Activated T-helper 2 cell treated with anti-CD3 and anti-CD28 coated beads, Interferon-gamma antibody, Interleukin-2, Interleukin-4, amounts not matched to agents 10 μg/mL and 5 μg/mL and 100 μg/mL, durations not matched to agents 14 hours and 24 hours and 36 hours (primary cell): ENCODE results near the gene TTC28. TPM values are rescaled to one million over a fixed set of nuclear protein-coding genes. Genes with fewer than 3 reads are reported as not detected.

ENCODE experiments used
- DNase-seq: peaks from one replicate; pipeline ENCODE4 v3.0.0; 2021; ENCODE audit warnings: low spot score
- H3K27ac Mint-ChIP-seq: one replicate; pipeline ENCODE4 v1.8.0; 2021; ENCODE audit warnings: mixed read lengths
- H3K27me3 Mint-ChIP-seq: one replicate; pipeline ENCODE4 v1.8.0; 2021; ENCODE audit warnings: low read depth, mixed read lengths
- H3K36me3 Mint-ChIP-seq: one replicate; pipeline ENCODE4 v1.8.0; 2021; ENCODE audit warnings: low read depth, mixed read lengths
- H3K4me1 Mint-ChIP-seq: one replicate; pipeline ENCODE4 v1.8.0; 2021; ENCODE audit warnings: low read depth, mixed read lengths
- H3K4me3 Mint-ChIP-seq: one replicate; pipeline ENCODE4 v1.8.0; 2021; ENCODE audit warnings: low read depth, mild to moderate bottlenecking, moderate library complexity, mixed read lengths
- H3K9me3 Mint-ChIP-seq: one replicate; pipeline ENCODE4 v1.8.0; 2021; ENCODE audit warnings: mixed read lengths
- intact Hi-C: fragments of 100-400 bp; cut with micrococcal nuclease; formaldehyde crosslinking; loops from one replicate; pipeline ENCODE4 v1.15.1; 2023
- total RNA-seq: library from RNA; stranded (reverse); gene quantifications from 2 replicates; pipeline ENCODE4 v1.2.3, GENCODE V29; 2022

TTC28 gene
- total RNA-seq, 1 donor from 2014 or later = 0.82 TPM

DNA sequence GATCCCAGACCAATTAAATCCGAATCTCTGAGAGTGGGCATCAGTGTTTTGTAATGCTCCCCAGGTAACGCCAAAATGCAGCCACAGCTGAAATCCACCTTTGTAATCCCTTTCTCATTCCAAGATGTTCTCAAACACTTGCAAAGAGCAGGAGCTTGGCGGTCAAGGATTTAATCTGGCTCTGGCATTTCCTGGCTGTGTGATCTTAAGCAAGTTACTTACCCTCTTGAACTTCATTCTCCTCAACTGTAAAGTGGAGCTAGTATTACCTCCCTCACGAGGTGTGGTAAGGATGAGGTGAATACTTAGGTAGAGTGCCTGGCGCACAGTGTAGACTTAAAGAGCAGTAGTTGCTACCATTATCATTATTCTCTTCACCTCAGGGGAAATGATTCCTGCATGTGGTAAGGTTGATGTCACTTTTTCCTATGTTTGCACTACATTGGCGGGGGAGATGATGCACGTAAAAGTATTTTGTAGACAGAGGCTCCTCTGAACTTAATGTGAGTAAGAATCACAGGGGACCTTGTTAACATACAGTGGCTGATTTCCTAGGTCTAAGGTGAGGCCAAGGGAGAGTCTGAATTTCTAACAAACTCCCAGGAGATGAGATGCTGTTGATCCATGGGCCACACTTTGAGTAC is 550.2 kb downstream of the TTC28 start:
- intact Hi-C loops = no loop called here
- no peaks in the 10 kb centered on the region for H3K36me3 Mint-ChIP-seq
- DNase-seq = no peak
- H3K4me3 Mint-ChIP-seq = no peak overlapping the region
- no peaks in the 10 kb centered on the region for H3K4me1 Mint-ChIP-seq
- H3K27ac Mint-ChIP-seq = no peak overlapping the region
- no peaks in the 10 kb centered on the region for H3K27me3 Mint-ChIP-seq
- no peaks in the 10 kb centered on the region for H3K9me3 Mint-ChIP-seq

DNA sequence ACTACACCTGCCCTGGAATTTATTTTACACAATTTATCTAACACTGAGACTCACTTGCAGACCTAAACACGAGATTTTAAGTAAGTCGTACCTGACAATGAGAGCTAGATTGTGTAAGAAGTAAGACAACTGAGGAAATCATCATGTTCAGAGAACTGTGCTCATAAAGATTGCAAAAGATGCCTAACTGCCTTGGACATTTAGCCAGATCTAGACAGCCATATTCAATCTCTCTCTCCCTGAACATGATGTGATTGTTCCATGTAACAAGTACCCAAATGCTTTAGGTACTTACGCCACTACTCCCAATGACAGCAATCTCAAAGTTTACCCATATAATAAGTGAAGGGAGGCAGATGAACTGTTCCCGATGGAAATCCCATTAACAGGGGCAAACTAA is 550.8 kb downstream of the TTC28 start:
- intact Hi-C loops = no loop called here
- H3K4me1 Mint-ChIP-seq = no peaks in the 10 kb centered on the region
- no peak overlapping the region for H3K27ac Mint-ChIP-seq
- no peak for DNase-seq
- no peaks in the 10 kb centered on the region for H3K9me3 Mint-ChIP-seq
- no peaks in the 10 kb centered on the region for H3K36me3 Mint-ChIP-seq
- no peaks in the 10 kb centered on the region for H3K27me3 Mint-ChIP-seq
- no peak overlapping the region for H3K4me3 Mint-ChIP-seq

- Mint-ChIP-seq H3K4me3 (no peak overlapping the region), H3K27ac (no peak overlapping the region), H3K27me3 (no peaks in the 10 kb centered on the region), H3K36me3 (no peaks in the 10 kb centered on the region), H3K4me1 (no peaks in the 10 kb centered on the region), H3K9me3 (no peaks in the 10 kb centered on the region)
- intact Hi-C loops = no loop called here
- no peak for DNase-seq
These were observed 553.8 kb downstream of the TTC28 start for GRCh38 chr22:28125799-28126198.

GRCh38 chr22:28123989-28124766 is 555.5 kb downstream of the TTC28 start:
- H3K36me3 Mint-ChIP-seq = no peaks in the 10 kb centered on the region
- H3K4me3 Mint-ChIP-seq = no peak overlapping the region
- no peaks in the 10 kb centered on the region for H3K9me3 Mint-ChIP-seq
- no peak overlapping the region for H3K27ac Mint-ChIP-seq
- intact Hi-C loops = no loop called here
- H3K27me3 Mint-ChIP-seq = no peaks in the 10 kb centered on the region
- no peak for DNase-seq
- no peaks in the 10 kb centered on the region for H3K4me1 Mint-ChIP-seq

GRCh38 chr22:28120691-28121592 is 558.7 kb downstream of the TTC28 start:
- no peaks in the 10 kb centered on the region for H3K4me1 Mint-ChIP-seq
- intact Hi-C loops = no loop called here
- H3K36me3 Mint-ChIP-seq = no peaks in the 10 kb centered on the region
- H3K27me3 Mint-ChIP-seq = no peaks in the 10 kb centered on the region
- H3K4me3 Mint-ChIP-seq = no peak overlapping the region
- H3K27ac Mint-ChIP-seq = no peak overlapping the region
- no peak for DNase-seq
- no peaks in the 10 kb centered on the region for H3K9me3 Mint-ChIP-seq

GRCh38 chr22:28118957-28119631 is 560.5 kb downstream of the TTC28 start:
- no peaks in the 10 kb centered on the region for H3K27me3 Mint-ChIP-seq
- H3K9me3 Mint-ChIP-seq = no peaks in the 10 kb centered on the region
- DNase-seq = no peak
- H3K4me3 Mint-ChIP-seq = no peak overlapping the region
- H3K36me3 Mint-ChIP-seq = no peaks in the 10 kb centered on the region
- no peaks in the 10 kb centered on the region for H3K4me1 Mint-ChIP-seq
- intact Hi-C loops = no loop called here
- H3K27ac Mint-ChIP-seq = no peak overlapping the region

GRCh38 chr22:28116219-28116673 is 563.4 kb downstream of the TTC28 start:
- Mint-ChIP-seq H3K36me3 (no peaks in the 10 kb centered on the region), H3K27me3 (no peaks in the 10 kb centered on the region), H3K27ac (no peak overlapping the region), H3K4me1 (no peaks in the 10 kb centered on the region), H3K9me3 (no peaks in the 10 kb centered on the region), H3K4me3 (no peak overlapping the region)
- intact Hi-C loops = no loop called here
- DNase-seq = no peak

DNA sequence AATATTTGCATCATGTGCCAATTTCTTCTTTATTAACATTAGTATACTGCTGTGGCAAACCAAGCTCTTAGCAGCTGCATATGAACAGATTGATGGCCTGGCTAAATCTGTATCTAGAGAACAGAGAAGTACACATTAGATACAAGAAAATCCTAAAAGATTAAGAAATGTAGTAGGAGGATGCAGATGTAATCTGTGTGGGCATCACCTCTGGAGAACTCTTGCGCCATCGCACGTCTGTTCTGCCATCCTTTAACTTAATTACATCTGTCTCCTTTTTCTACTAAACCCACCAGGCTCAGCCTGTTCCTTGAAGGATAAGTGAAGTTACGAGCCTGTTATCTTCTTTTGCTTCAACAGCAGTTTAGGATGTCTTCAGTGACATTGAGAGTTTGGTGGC is 564.2 kb downstream of the TTC28 start:
- intact Hi-C loops = no loop called here
- DNase-seq = no peak
- Mint-ChIP-seq H3K27ac (no peak overlapping the region), H3K27me3 (no peaks in the 10 kb centered on the region), H3K4me1 (no peaks in the 10 kb centered on the region), H3K9me3 (no peaks in the 10 kb centered on the region), H3K4me3 (no peak overlapping the region), H3K36me3 (no peaks in the 10 kb centered on the region)

DNA sequence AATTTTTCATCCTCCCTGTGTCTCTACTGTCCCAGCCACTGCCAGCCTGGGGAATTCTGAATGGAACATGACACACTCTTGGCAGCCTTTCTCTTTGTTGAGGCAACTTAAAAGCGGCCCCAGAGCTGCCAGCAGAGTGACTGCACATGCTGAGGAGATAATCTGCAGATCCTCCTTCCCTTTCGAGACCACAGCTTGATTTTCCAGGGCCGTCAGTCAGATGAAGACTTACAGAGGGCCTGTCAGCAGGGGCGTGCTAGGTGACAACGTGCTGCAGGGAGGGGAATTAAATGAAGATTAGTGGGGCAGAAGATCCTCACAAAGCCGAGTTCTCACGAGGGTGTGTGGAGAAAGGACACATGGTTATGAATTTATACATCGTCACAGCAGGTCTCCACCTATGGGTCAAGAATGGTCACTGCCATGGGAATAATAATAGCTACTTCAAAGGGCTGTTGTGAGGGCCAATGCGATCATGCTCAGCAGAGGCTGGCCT is 567.0 kb downstream of the TTC28 start:
- intact Hi-C loops = no loop called here
- Mint-ChIP-seq H3K27ac (no peak overlapping the region), H3K9me3 (no peaks in the 10 kb centered on the region), H3K4me3 (no peak overlapping the region), H3K4me1 (no peaks in the 10 kb centered on the region), H3K36me3 (no peaks in the 10 kb centered on the region), H3K27me3 (no peaks in the 10 kb centered on the region)
- no peak for DNase-seq

DNA sequence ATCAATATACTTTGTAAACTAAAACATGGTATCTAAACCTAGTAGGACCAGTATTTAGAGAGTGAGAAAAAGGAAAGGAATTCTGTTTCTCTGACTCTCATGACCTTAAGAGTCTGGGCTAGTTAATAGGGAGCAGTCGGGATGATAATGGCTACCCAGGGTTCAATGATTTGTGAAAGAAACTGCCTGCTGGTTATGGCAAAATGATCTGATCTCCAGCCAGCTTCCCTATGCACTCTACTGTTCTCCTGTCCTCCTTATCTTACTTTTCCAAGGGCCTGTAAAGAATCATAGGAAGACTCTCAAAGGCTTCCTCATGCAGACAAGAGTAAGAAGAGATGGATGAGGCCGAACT is 567.5 kb downstream of the TTC28 start:
- Mint-ChIP-seq H3K4me3 (no peak overlapping the region), H3K27ac (no peak overlapping the region), H3K36me3 (no peaks in the 10 kb centered on the region), H3K4me1 (no peaks in the 10 kb centered on the region), H3K27me3 (no peaks in the 10 kb centered on the region), H3K9me3 (no peaks in the 10 kb centered on the region)
- intact Hi-C loops = no loop called here
- DNase-seq = no peak

- Mint-ChIP-seq H3K4me1 (no peaks in the 10 kb centered on the region), H3K27ac (no peak overlapping the region), H3K36me3 (no peaks in the 10 kb centered on the region), H3K4me3 (no peak overlapping the region), H3K9me3 (no peaks in the 10 kb centered on the region), H3K27me3 (no peaks in the 10 kb centered on the region)
- intact Hi-C loops = no loop called here
- no peak for DNase-seq
These were observed 568.0 kb downstream of the TTC28 start for GRCh38 chr22:28111501-28112189.

- intact Hi-C loops = no loop called here
These were observed 570.8 kb downstream of the TTC28 start for GRCh38 chr22:28108851-28109250.

More at GRCh38 chr22:28108851-28109250, 570.8 kb downstream of the TTC28 start:
- H3K9me3 Mint-ChIP-seq = no peaks in the 10 kb centered on the region
- no peaks in the 10 kb centered on the region for H3K27me3 Mint-ChIP-seq
- no peak overlapping the region for H3K27ac Mint-ChIP-seq
- H3K4me1 Mint-ChIP-seq = no peaks in the 10 kb centered on the region
- H3K36me3 Mint-ChIP-seq = no peaks in the 10 kb centered on the region
- no peak overlapping the region for H3K4me3 Mint-ChIP-seq
- no peak for DNase-seq
